ENCODE data around the gene AMD1.
"Not testable (repeated sequence)": the region's sequence is repeated elsewhere in the genome, so short reads cannot be mapped to it uniquely, and the experiment has no call there.

AMD1 gene

GRCh38 chr6:110878751-110879522 is 4.4 kb downstream of the AMD1 start:
- DNase-seq: peak; percentile 40

GRCh38 chr6:110880651-110881050 is 6.1 kb downstream of the AMD1 start:
- no peak for DNase-seq

GRCh38 chr6:110881546-110882273 is 7.1 kb downstream of the AMD1 start:
- DNase-seq: no peak

GRCh38 chr6:110882274-110882619 is 7.7 kb downstream of the AMD1 start:
- peak; percentile 41 for DNase-seq

GRCh38 chr6:110882824-110883554 is 8.4 kb downstream of the AMD1 start:
- DNase-seq: no peak

- DNase-seq: no peak
Measured at GRCh38 chr6:110884321-110884720, 9.7 kb downstream of the AMD1 start.

- no peak for DNase-seq
Measured at GRCh38 chr6:110885526-110885925, 10.9 kb downstream of the AMD1 start.

- no peak for DNase-seq
Measured at GRCh38 chr6:110886555-110887167, 12.1 kb downstream of the AMD1 start.

GRCh38 chr6:110890288-110890687 is 15.7 kb downstream of the AMD1 start:
- DNase-seq: no peak

- no peak for DNase-seq
Measured at GRCh38 chr6:110895907-110896608, 21.5 kb downstream of the AMD1 start.

- DNase-seq: no peak
Measured at GRCh38 chr6:110897433-110897832, 22.8 kb downstream of the AMD1 start.

- no peak for DNase-seq
Measured at GRCh38 chr6:110898111-110898510, 23.5 kb downstream of the AMD1 start.

GRCh38 chr6:110900028-110900598 is 25.5 kb downstream of the AMD1 start:
- no peak for DNase-seq

GRCh38 chr6:110901601-110902000 is 27.0 kb downstream of the AMD1 start:
- not testable (repeated sequence) for DNase-seq

- DNase-seq: no peak
Measured at GRCh38 chr6:110902091-110902490, 27.5 kb downstream of the AMD1 start.

- not testable (repeated sequence) for DNase-seq
Measured at GRCh38 chr6:110906273-110906672, 31.7 kb downstream of the AMD1 start.

- DNase-seq: no peak
Measured at GRCh38 chr6:110930781-110931180, 56.2 kb downstream of the AMD1 start.

GRCh38 chr6:110933912-110934311 is 59.3 kb downstream of the AMD1 start:
- no peak for DNase-seq

- DNase-seq: no peak
Measured at GRCh38 chr6:110934381-110934898, 59.9 kb downstream of the AMD1 start.

GRCh38 chr6:110935171-110935570 is 60.6 kb downstream of the AMD1 start:
- DNase-seq: no peak

GRCh38 chr6:110938171-110938570 is 63.6 kb downstream of the AMD1 start:
- no peak for DNase-seq
